Measurements from ENCODE around the gene EEF1E1.

EEF1E1 gene

DNA sequence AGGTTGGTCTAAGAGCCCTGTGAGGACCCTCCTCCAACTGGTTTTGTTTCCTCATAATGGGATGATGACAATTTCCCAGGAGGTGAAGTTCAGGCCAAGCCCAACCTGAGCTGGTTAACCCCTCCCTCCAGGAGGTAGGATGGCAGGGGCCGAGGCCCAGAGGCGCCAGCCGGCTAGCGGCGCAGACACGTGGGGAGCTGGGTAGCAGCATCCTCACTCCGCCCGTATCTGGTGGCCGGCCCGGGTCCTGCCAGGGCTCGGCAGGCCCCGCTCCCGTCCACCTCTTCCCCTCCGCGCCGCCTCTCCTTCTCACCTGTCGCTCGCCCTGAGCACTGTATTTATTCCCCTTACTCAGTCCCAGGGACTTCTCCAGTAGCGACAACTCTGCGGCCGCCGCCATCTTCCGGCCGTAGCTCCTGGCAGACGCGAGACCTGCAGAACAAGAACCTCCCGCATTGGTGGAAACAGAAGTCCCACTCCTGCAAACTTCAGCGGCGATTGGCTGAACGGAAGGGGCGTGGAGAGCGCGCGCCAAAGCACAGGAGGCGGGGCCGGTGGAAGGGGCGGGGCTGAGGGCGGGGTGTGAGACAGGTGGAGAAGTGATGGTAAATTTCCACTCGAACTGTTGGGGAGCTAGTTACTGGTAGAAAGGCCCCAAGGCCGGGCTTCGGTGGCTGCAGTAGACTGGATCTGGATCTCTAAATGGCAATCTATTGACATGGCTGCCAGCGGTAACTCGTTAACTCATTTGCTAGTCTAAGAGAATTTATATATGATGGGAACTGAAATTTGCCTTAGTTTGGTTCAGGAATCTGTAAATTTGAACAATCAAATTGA is at the start of gene EEF1E1:
TSS of gene EEF1E1 (minus strand) at position 427 of the 837 bp plus-strand sequence. CDS start at position 400, 27 bp downstream.
- Mint-ChIP-seq H3K4me3 (peak within 1 kb of the TSS; percentile 97), H3K4me1 (ENCODE audit: low read depth) (peaks cover 38% of the 10 kb centered on the region), H3K27me3 (peaks cover 20% of the 10 kb centered on the region), H3K36me3 (ENCODE audit: low read depth) (peaks cover 28% of the 10 kb centered on the region), H3K27ac (peak within 1 kb of the TSS; percentile 97), H3K9me3 (peaks cover 3% of the 10 kb centered on the region)

DNA sequence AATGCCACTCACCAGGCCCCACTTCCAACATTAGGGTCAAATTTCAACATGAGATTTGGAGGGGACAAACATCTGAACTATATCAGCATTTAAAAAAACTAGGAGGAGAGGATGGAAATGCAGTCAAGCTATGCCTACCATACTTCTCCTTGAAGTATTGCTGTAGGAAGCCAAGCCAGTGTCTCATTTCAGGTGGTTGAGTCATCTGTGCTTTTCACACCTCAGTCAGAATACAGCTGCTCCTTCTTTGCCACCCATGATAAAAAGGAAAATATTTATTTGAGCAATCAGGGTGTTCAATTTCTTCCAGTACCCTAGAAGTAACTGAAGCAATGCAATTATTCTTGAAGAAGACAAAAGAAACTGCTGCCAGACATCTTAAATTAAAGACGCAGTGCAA is 47.0 kb upstream of the EEF1E1 start:
- Mint-ChIP-seq H3K4me3 (no peak overlapping the region), H3K27me3 (peaks cover 6% of the 10 kb centered on the region), H3K4me1 (ENCODE audit: low read depth) (no peaks in the 10 kb centered on the region), H3K9me3 (no peaks in the 10 kb centered on the region), H3K36me3 (ENCODE audit: low read depth) (no peaks in the 10 kb centered on the region), H3K27ac (no peak overlapping the region)

DNA sequence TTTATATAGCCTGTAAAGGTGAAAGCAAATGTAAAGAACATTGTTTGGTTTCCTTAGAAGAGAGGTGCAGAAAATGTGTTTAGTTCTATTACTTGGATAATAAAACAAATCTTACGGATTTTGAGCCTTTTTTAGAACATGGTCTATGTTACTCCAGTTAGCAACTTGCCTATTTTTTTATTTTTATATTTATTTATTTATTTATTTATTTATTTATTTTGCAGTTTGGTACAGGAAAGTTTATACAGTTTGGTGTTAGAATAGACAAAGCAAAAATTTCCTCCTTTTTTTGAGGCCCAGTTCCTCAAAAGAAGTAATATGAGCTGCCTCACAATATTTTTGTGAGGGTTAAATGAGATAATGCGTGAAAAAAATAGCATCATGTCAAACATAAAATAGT is 41.6 kb upstream of the EEF1E1 start:
- no peaks in the 10 kb centered on the region for H3K36me3 Mint-ChIP-seq (ENCODE audit: low read depth)
- H3K4me3 Mint-ChIP-seq = no peak overlapping the region
- peaks cover 4% of the 10 kb centered on the region for H3K27me3 Mint-ChIP-seq
- no peak overlapping the region for H3K27ac Mint-ChIP-seq
- H3K9me3 Mint-ChIP-seq = no peaks in the 10 kb centered on the region
- no peaks in the 10 kb centered on the region for H3K4me1 Mint-ChIP-seq (ENCODE audit: low read depth)

- H3K9me3 Mint-ChIP-seq = no peaks in the 10 kb centered on the region
- peaks cover 19% of the 10 kb centered on the region for H3K27me3 Mint-ChIP-seq
- H3K4me1 Mint-ChIP-seq (ENCODE audit: low read depth) = no peaks in the 10 kb centered on the region
- no peak overlapping the region for H3K27ac Mint-ChIP-seq
- no peaks in the 10 kb centered on the region for H3K36me3 Mint-ChIP-seq (ENCODE audit: low read depth)
- no peak overlapping the region for H3K4me3 Mint-ChIP-seq
Measured at GRCh38 chr6:8139451-8139850, 37.1 kb upstream of the EEF1E1 start.

- H3K36me3 Mint-ChIP-seq (ENCODE audit: low read depth) = no peaks in the 10 kb centered on the region
- H3K4me1 Mint-ChIP-seq (ENCODE audit: low read depth) = no peaks in the 10 kb centered on the region
- no peaks in the 10 kb centered on the region for H3K9me3 Mint-ChIP-seq
- no peak overlapping the region for H3K4me3 Mint-ChIP-seq
- H3K27ac Mint-ChIP-seq = no peak overlapping the region
- peaks cover 23% of the 10 kb centered on the region for H3K27me3 Mint-ChIP-seq
Measured at GRCh38 chr6:8137529-8137939, 35.2 kb upstream of the EEF1E1 start.

DNA sequence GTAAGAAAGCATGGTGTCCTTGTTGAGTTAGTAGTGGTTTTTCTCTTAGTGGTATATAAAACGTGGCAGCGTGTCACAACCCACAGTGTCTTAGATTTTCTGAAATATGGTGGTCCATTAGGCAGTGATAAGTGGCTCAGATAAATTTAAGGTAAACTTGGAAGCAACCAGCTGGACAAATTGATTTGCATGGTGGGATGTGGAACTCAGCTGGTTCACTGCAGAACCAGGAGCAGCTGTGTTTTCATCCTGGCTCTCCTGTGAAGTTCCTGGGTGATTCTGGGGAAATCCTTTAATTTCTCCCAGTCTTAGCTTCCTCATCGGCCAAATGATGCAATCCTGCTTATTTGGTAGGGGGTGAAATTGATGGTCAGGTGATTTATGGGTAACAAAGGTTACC is 32.9 kb upstream of the EEF1E1 start:
- Mint-ChIP-seq H3K36me3 (ENCODE audit: low read depth) (no peaks in the 10 kb centered on the region), H3K4me1 (ENCODE audit: low read depth) (no peaks in the 10 kb centered on the region), H3K27me3 (peaks cover 32% of the 10 kb centered on the region), H3K4me3 (no peak overlapping the region), H3K9me3 (no peaks in the 10 kb centered on the region), H3K27ac (no peak overlapping the region)

GRCh38 chr6:8132130-8132529 is 29.8 kb upstream of the EEF1E1 start:
- Mint-ChIP-seq H3K36me3 (ENCODE audit: low read depth) (no peaks in the 10 kb centered on the region), H3K4me3 (no peak overlapping the region), H3K27ac (no peak overlapping the region), H3K9me3 (no peaks in the 10 kb centered on the region), H3K4me1 (ENCODE audit: low read depth) (no peaks in the 10 kb centered on the region), H3K27me3 (peaks cover 27% of the 10 kb centered on the region)

DNA sequence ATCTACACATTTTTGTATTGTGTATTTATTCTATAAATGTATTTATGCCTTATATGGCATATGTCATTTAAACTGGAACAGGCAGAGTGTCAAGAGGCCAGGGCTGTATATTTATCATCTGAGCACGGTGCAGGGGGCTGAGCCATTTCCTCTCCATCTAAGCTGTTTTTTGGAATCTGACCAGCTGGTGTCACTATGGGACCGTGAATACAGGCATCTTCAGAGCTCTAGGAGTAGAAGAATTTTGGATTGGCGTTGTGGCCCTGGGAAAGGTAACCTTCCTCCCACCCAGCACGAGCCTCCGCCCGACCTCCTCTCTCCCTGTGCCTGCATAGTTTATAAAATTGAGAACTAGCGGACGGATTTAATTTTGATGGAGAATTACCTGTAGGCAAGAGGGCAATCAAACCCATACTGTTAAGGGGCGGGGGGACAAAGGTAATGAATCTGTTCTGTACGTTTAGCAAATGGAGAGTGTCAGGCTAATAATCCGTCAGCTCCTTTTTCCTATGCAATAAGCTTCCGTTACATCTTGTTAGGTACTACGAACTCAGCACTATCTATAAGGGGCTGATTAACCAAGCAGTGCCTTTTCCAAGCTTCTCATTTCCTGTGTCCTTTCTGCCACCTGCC is 29.0 kb upstream of the EEF1E1 start:
- Mint-ChIP-seq H3K4me3 (no peak overlapping the region), H3K27ac (no peak overlapping the region), H3K9me3 (no peaks in the 10 kb centered on the region), H3K4me1 (ENCODE audit: low read depth) (no peaks in the 10 kb centered on the region), H3K36me3 (ENCODE audit: low read depth) (no peaks in the 10 kb centered on the region), H3K27me3 (peaks cover 24% of the 10 kb centered on the region)

GRCh38 chr6:8130399-8130798 is 28.1 kb upstream of the EEF1E1 start:
- Mint-ChIP-seq H3K4me1 (ENCODE audit: low read depth) (no peaks in the 10 kb centered on the region), H3K27ac (no peak overlapping the region), H3K4me3 (no peak overlapping the region), H3K9me3 (no peaks in the 10 kb centered on the region), H3K36me3 (ENCODE audit: low read depth) (no peaks in the 10 kb centered on the region), H3K27me3 (peaks cover 29% of the 10 kb centered on the region)

DNA sequence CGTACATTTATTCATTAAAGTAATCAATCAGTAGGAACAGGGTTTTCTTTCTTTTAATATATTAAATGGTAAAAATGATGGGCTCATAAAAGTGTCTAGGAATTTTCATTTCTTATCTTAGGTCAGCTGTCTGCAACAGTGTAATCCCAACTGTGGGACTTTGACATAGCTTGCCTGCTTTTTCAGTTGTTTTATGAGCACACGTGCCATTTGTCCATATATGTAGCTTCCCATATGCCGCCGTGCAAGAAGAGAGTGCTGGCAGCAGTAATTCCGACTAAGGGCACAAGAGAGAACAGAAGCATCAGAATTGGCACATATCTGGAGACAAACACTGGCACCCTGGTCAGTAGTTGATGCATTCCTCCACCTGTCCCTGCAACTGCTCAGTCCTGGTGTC is 20.9 kb upstream of the EEF1E1 start:
- H3K4me3 Mint-ChIP-seq = no peak overlapping the region
- H3K27me3 Mint-ChIP-seq = peaks cover 14% of the 10 kb centered on the region
- no peak overlapping the region for H3K27ac Mint-ChIP-seq
- no peaks in the 10 kb centered on the region for H3K4me1 Mint-ChIP-seq (ENCODE audit: low read depth)
- H3K9me3 Mint-ChIP-seq = no peaks in the 10 kb centered on the region
- no peaks in the 10 kb centered on the region for H3K36me3 Mint-ChIP-seq (ENCODE audit: low read depth)

DNA sequence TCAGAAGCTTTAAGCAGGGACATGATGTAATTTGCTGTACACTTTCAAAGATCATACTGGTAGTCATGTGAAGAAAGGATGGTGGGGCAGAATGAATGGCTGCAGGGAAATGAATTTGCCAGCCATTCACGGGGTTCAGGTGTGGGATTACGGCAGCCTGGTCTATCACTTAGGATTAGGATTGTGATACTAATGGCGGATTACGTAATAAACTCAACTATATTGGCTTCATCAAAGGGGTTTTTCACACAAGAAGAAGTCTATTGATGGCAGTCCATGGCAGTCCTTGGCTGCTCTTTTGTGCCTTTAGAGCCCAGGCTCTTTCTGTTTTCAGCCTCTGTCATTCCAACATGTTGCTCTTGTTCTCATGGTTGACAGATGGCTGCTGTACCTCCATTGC is 12.6 kb upstream of the EEF1E1 start:
- no peak overlapping the region for H3K27ac Mint-ChIP-seq
- peaks cover 19% of the 10 kb centered on the region for H3K27me3 Mint-ChIP-seq
- H3K4me1 Mint-ChIP-seq (ENCODE audit: low read depth) = no peaks in the 10 kb centered on the region
- no peak overlapping the region for H3K4me3 Mint-ChIP-seq
- H3K9me3 Mint-ChIP-seq = peaks cover 3% of the 10 kb centered on the region
- no peaks in the 10 kb centered on the region for H3K36me3 Mint-ChIP-seq (ENCODE audit: low read depth)

DNA sequence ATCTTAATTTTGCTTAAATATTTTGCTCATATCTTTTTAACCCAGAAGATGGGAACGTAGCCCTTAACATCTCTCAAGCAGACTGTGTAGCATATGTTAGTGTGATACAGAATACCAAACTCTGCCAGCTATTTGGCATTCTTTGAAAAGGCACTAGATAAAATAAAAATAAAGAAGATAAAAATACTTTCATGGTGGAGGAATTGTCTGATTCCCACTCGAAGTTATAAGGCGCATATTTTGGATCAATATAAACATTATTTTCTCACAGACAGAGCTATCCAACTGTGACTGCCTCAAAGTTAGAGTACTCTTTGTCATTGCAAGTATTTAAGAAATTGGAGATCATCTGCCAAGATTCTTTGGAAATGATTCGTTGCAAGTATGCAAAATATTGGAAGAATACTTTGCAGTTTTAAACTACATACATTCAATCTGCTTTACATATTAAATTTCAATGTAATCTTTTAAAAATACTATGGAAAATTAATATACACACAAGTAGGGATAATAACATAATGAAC is 10.8 kb upstream of the EEF1E1 start:
- no peak overlapping the region for H3K4me3 Mint-ChIP-seq
- H3K4me1 Mint-ChIP-seq (ENCODE audit: low read depth) = no peaks in the 10 kb centered on the region
- peaks cover 3% of the 10 kb centered on the region for H3K9me3 Mint-ChIP-seq
- H3K27ac Mint-ChIP-seq = no peak overlapping the region
- H3K36me3 Mint-ChIP-seq (ENCODE audit: low read depth) = no peaks in the 10 kb centered on the region
- peaks cover 33% of the 10 kb centered on the region for H3K27me3 Mint-ChIP-seq

GRCh38 chr6:8110725-8111124 is 8.4 kb upstream of the EEF1E1 start:
- H3K4me3 Mint-ChIP-seq = no peak overlapping the region
- no peaks in the 10 kb centered on the region for H3K4me1 Mint-ChIP-seq (ENCODE audit: low read depth)
- H3K27me3 Mint-ChIP-seq = peaks cover 48% of the 10 kb centered on the region
- H3K36me3 Mint-ChIP-seq (ENCODE audit: low read depth) = no peaks in the 10 kb centered on the region
- no peak overlapping the region for H3K27ac Mint-ChIP-seq
- peaks cover 6% of the 10 kb centered on the region for H3K9me3 Mint-ChIP-seq

GRCh38 chr6:8110117-8110721 is 7.9 kb upstream of the EEF1E1 start:
- Mint-ChIP-seq H3K4me1 (ENCODE audit: low read depth) (no peaks in the 10 kb centered on the region), H3K36me3 (ENCODE audit: low read depth) (no peaks in the 10 kb centered on the region), H3K4me3 (no peak overlapping the region)

More at GRCh38 chr6:8110117-8110721, 7.9 kb upstream of the EEF1E1 start:
- peaks cover 3% of the 10 kb centered on the region for H3K9me3 Mint-ChIP-seq
- H3K27me3 Mint-ChIP-seq = peaks cover 44% of the 10 kb centered on the region
- no peak overlapping the region for H3K27ac Mint-ChIP-seq
